ENCODE results near the gene ARMH4. TPM values are rescaled to one million over a fixed set of nuclear protein-coding genes. Genes with fewer than 3 reads are reported as not detected.

Gene ARMH4
- total RNA-seq, 6 experiments from 2014 or later: 2.6 to 6.5 (median 3.7) TPM

GRCh38 chr14:58014778-58015177 lies 137.2 kb downstream of the ARMH4 start:
- Mint-ChIP-seq H3K36me3 (ENCODE audit: low read depth) (no peaks in the 10 kb centered on the region; the same call in 1 of the 2 replicates), H3K4me3 (no peak overlapping the region), H3K27me3 (ENCODE audit: insufficient read depth) (no peaks in the 10 kb centered on the region), H3K9me3 (peaks cover 7% of the 10 kb centered on the region), H3K27ac (no peak overlapping the region), H3K4me1 (ENCODE audit: low read depth) (no peaks in the 10 kb centered on the region)
- TF ChIP-seq CTCF (IDR thresholded peaks at IDR 0.05): no peak
- DNase-seq: no peak

DNA sequence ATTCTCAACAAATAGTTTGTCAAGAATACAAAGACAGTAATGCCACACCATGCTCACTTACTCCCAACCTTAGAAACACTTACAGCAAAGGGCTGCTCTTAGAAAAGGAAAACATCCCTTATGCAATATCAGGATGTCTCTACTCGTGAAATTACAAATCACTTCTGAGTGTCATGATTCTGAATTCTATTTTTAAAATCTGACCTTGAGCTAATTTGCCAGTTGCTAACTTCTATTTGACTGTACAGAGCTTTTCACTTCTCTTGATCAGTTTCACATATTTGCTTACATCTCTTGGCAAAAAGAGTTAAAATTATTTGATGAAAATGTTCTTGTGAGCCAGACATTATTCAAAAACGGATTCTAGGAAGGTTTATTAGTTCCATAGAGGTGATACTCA lies 149.4 kb downstream of the ARMH4 start:
- Mint-ChIP-seq H3K27ac (no peak overlapping the region), H3K27me3 (ENCODE audit: insufficient read depth) (no peaks in the 10 kb centered on the region), H3K4me3 (no peak overlapping the region), H3K9me3 (no peaks in the 10 kb centered on the region; the same call in 1 of the 2 replicates), H3K36me3 (ENCODE audit: low read depth) (no peaks in the 10 kb centered on the region), H3K4me1 (ENCODE audit: low read depth) (no peaks in the 10 kb centered on the region)
- TF ChIP-seq CTCF (IDR thresholded peaks at IDR 0.05): no peak
- no peak for DNase-seq

GRCh38 chr14:57999979-58000378 lies 152.0 kb downstream of the ARMH4 start:
- no peaks in the 10 kb centered on the region for H3K36me3 Mint-ChIP-seq (ENCODE audit: low read depth)
- H3K9me3 Mint-ChIP-seq: no peaks in the 10 kb centered on the region; the same call in 1 of the 2 replicates
- H3K4me3 Mint-ChIP-seq: no peak overlapping the region
- no peak for TF ChIP-seq CTCF (IDR thresholded peaks at IDR 0.05)
- no peak overlapping the region for H3K27ac Mint-ChIP-seq
- no peaks in the 10 kb centered on the region for H3K4me1 Mint-ChIP-seq (ENCODE audit: low read depth)
- H3K27me3 Mint-ChIP-seq (ENCODE audit: insufficient read depth): no peaks in the 10 kb centered on the region
- DNase-seq: no peak

GRCh38 chr14:57999471-57999870 lies 152.5 kb downstream of the ARMH4 start:
- DNase-seq: no peak
- no peak for TF ChIP-seq CTCF (IDR thresholded peaks at IDR 0.05)
- Mint-ChIP-seq H3K27me3 (ENCODE audit: insufficient read depth) (no peaks in the 10 kb centered on the region), H3K27ac (no peak overlapping the region), H3K4me3 (no peak overlapping the region), H3K9me3 (no peaks in the 10 kb centered on the region; the same call in 1 of the 2 replicates), H3K4me1 (ENCODE audit: low read depth) (no peaks in the 10 kb centered on the region), H3K36me3 (ENCODE audit: low read depth) (no peaks in the 10 kb centered on the region)

- no peaks in the 10 kb centered on the region for H3K4me1 Mint-ChIP-seq (ENCODE audit: low read depth)
- TF ChIP-seq CTCF (IDR thresholded peaks at IDR 0.05): no peak
- no peak overlapping the region for H3K4me3 Mint-ChIP-seq
- no peaks in the 10 kb centered on the region; the same call in 1 of the 2 replicates for H3K9me3 Mint-ChIP-seq
- no peak overlapping the region for H3K27ac Mint-ChIP-seq
- no peak for DNase-seq
- H3K27me3 Mint-ChIP-seq (ENCODE audit: insufficient read depth): no peaks in the 10 kb centered on the region
- no peaks in the 10 kb centered on the region for H3K36me3 Mint-ChIP-seq (ENCODE audit: low read depth)
Observed at GRCh38 chr14:57998766-57999165, 153.2 kb downstream of the ARMH4 start.

GRCh38 chr14:57991353-57991752 lies 160.7 kb downstream of the ARMH4 start:
- no peak for DNase-seq
- Mint-ChIP-seq H3K36me3 (ENCODE audit: low read depth) (no peaks in the 10 kb centered on the region), H3K27me3 (ENCODE audit: insufficient read depth) (no peaks in the 10 kb centered on the region), H3K27ac (no peak overlapping the region), H3K4me1 (ENCODE audit: low read depth) (no peaks in the 10 kb centered on the region), H3K9me3 (peaks cover 8% of the 10 kb centered on the region; the same call in 1 of the 2 replicates), H3K4me3 (no peak overlapping the region)
- TF ChIP-seq CTCF (IDR thresholded peaks at IDR 0.05): no peak

Measured in HFFc6 (cell line).